Neural cell (in vitro differentiated cells): Measurements from ENCODE around the gene DIPK1C. TPM values are rescaled to one million over a fixed set of nuclear protein-coding genes. Genes with fewer than 3 reads are reported as not detected.

Experiments
- H2AFZ ChIP-seq: fragments of 200-600, 300-800 bp; sonication (generic), shearing (Covaris generic); 2 replicates; pipeline ENCODE4 v1.6.0; 2014; ENCODE audit warnings: low read depth, mild to moderate bottlenecking, antibody characterized with exemption, low read length, moderate library complexity
- H3F3A ChIP-seq: fragments of 200-600 bp; shearing (Covaris generic); 2 replicates; pipeline ENCODE4 v1.6.1; 2016; ENCODE audit warnings: mild to moderate bottlenecking, moderate library complexity, mixed read lengths, antibody characterized with exemption, low read length; ENCODE audit not compliant: insufficient read depth, poor library complexity, severe bottlenecking
- H3K27ac ChIP-seq: fragments of 200-600, 300-800 bp; sonication (generic), shearing (Covaris generic); 2 replicates; pipeline ENCODE4 v1.5.1; 2014; ENCODE audit warnings: mild to moderate bottlenecking, low read length, moderate library complexity
- H3K27me3 ChIP-seq: fragments of 300-800, 200-600 bp; sonication (generic), shearing (Covaris generic); 2 replicates; pipeline ENCODE4 v1.6.0; 2014; ENCODE audit warnings: mild to moderate bottlenecking, low read depth, low read length, moderate library complexity; ENCODE audit not compliant: insufficient read depth
- H3K36me3 ChIP-seq: fragments of 300-800, 200-600 bp; sonication (generic), shearing (Covaris generic); 2 replicates; pipeline ENCODE4 v1.5.1; 2014; ENCODE audit warnings: mild to moderate bottlenecking, antibody characterized with exemption, low read length, moderate library complexity; ENCODE audit not compliant: insufficient read depth
- H3K4me2 ChIP-seq: fragments of 300-800, 200-600 bp; sonication (generic), shearing (Covaris generic); 2 replicates; pipeline ENCODE4 v1.6.0; 2014; ENCODE audit warnings: mild to moderate bottlenecking, low read length
- H3K4me3 ChIP-seq: fragments of 300-800, 200-600 bp; sonication (generic), shearing (Covaris generic); 2 replicates; pipeline ENCODE4 v1.5.1; 2014; ENCODE audit warnings: mild to moderate bottlenecking, low read length, moderate library complexity
- H3K79me2 ChIP-seq: fragments of 200-600 bp; shearing (Covaris generic); replicated peaks from 2 replicates; pipeline ENCODE4 v1.6.0; 2014; ENCODE audit warnings: mild to moderate bottlenecking, low read length, moderate library complexity; ENCODE audit not compliant: insufficient read depth
- H3K9ac ChIP-seq: fragments of 300-800, 200-600 bp; sonication (generic), shearing (Covaris generic); 2 replicates; pipeline ENCODE4 v1.6.1; 2016; ENCODE audit warnings: mild to moderate bottlenecking, low read length, mixed read lengths
- H3K9me2 ChIP-seq: fragments of 200-600 bp; shearing (Covaris generic); 2 replicates; pipeline ENCODE4 v1.6.1; 2016; ENCODE audit warnings: mild to moderate bottlenecking, low read length, mixed read lengths; ENCODE audit not compliant: insufficient read depth
- H3K9me3 ChIP-seq: fragments of 200-600, 300-800 bp; sonication (generic), shearing (Covaris generic); 2 replicates; pipeline ENCODE4 v1.6.1; 2016; ENCODE audit warnings: mild to moderate bottlenecking, mixed run types, low read length, moderate library complexity, mixed read lengths
- H4K20me1 ChIP-seq: fragments of 200-600 bp; shearing (Covaris generic); 2 replicates; pipeline ENCODE4 v1.6.1; 2016; ENCODE audit warnings: mild to moderate bottlenecking, mixed run types; ENCODE audit not compliant: insufficient read depth
- EP300 ChIP-seq: fragments of 450-650 bp; conservative IDR thresholded peaks from 2 replicates; pipeline ENCODE4 v1.6.1; 2014; ENCODE audit warnings: antibody characterized with exemption, mild to moderate bottlenecking, moderate library complexity; ENCODE audit not compliant: poor library complexity, severe bottlenecking
- EZH2 ChIP-seq: fragments of 200-600, 300-800 bp; shearing (Covaris generic), sonication (generic); IDR thresholded peaks from 2 replicates; pipeline ENCODE4 v1.6.1; 2014; ENCODE audit warnings: antibody characterized with exemption, low read length, borderline replicate concordance, mild to moderate bottlenecking; ENCODE audit not compliant: insufficient read depth, poor library complexity, severe bottlenecking
- MXI1 ChIP-seq: fragments of 450-650 bp; conservative IDR thresholded peaks from 2 replicates; pipeline ENCODE4 v1.6.1; 2014; ENCODE audit warnings: antibody characterized with exemption, mild to moderate bottlenecking; ENCODE audit not compliant: poor library complexity, severe bottlenecking
- POLR2AphosphoS5 ChIP-seq: IDR thresholded peaks from 2 replicates; pipeline ENCODE4 v1.6.1; 2012
- RAD21 ChIP-seq: fragments of 450-650 bp; conservative IDR thresholded peaks from 2 replicates; pipeline ENCODE4 v1.6.1; 2014; ENCODE audit warnings: antibody characterized with exemption, mild to moderate bottlenecking, moderate library complexity
- SMC3 ChIP-seq: fragments of 450-650 bp; conservative IDR thresholded peaks from 2 replicates; pipeline ENCODE4 v1.6.1; 2014; ENCODE audit warnings: antibody characterized with exemption, mild to moderate bottlenecking, moderate library complexity; ENCODE audit not compliant: poor library complexity
- TAF1 ChIP-seq: IDR thresholded peaks from 2 replicates; pipeline ENCODE4 v1.6.1; 2012; ENCODE audit warnings: low read depth
- polyA plus RNA-seq: library from polyadenylated mRNA; depleted of rRNA; stranded (reverse); fragments of >200 nt; gene quantifications from 2 replicates; pipeline ENCODE4 v1.2.3, GENCODE V29; 2014
- TF ChIP-seq, protein P1 (sequence below): fragments of 450-650 bp; IDR thresholded peaks from 2 replicates; pipeline ENCODE4 v1.5.1; 2014; ENCODE audit warnings: antibody characterized with exemption, mild to moderate bottlenecking, moderate library complexity; ENCODE audit not compliant: poor library complexity, severe bottlenecking
- TF ChIP-seq, protein P2 (sequence below): IDR thresholded peaks from 2 replicates; pipeline ENCODE4 v1.6.1; 2012; ENCODE audit warnings: borderline replicate concordance

The DIPK1C gene
- polyA plus RNA-seq, 1 donor from 2014 or later, result not detected

DNA sequence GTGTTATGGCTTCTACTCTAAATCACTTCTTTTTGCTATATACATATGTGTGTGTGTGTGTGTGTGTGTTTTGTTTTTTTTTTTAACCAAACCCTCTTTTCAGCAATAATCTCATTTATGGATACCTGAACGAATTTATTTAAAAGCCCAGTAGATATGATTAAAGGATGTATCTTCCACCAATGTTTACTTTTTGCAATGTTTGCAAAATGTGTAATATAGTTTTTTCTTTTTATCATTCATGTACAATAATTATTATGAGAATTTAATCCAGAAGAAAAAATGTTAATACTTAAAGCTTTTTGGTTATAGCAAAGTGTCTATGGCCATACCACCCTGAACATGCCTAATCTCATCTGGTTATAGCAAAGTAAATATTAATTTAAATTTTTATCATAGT, 37.4 kb upstream of the DIPK1C start:
- Histone ChIP-seq H3K4me3 (no peak overlapping the region), H2AFZ (no peak overlapping the region), H3K4me2 (no peak overlapping the region), H3K79me2 (peaks cover 21% of the 10 kb centered on the region), H3K9ac (no peak overlapping the region), H3K9me2 (no peaks in the 10 kb centered on the region), H3K27ac (no peak overlapping the region), H3K36me3 (no peaks in the 10 kb centered on the region), H4K20me1 (no peaks in the 10 kb centered on the region), H3K9me3 (no peaks in the 10 kb centered on the region), H3K27me3 (no peaks in the 10 kb centered on the region), H3F3A (no peaks in the 10 kb centered on the region)
- no peak for TF ChIP-seq SMC3
- no peak for TF ChIP-seq TAF1
- TF ChIP-seq POLR2AphosphoS5, result no peak
- TF ChIP-seq EP300, result no peak
- TF ChIP-seq, protein P1, sequence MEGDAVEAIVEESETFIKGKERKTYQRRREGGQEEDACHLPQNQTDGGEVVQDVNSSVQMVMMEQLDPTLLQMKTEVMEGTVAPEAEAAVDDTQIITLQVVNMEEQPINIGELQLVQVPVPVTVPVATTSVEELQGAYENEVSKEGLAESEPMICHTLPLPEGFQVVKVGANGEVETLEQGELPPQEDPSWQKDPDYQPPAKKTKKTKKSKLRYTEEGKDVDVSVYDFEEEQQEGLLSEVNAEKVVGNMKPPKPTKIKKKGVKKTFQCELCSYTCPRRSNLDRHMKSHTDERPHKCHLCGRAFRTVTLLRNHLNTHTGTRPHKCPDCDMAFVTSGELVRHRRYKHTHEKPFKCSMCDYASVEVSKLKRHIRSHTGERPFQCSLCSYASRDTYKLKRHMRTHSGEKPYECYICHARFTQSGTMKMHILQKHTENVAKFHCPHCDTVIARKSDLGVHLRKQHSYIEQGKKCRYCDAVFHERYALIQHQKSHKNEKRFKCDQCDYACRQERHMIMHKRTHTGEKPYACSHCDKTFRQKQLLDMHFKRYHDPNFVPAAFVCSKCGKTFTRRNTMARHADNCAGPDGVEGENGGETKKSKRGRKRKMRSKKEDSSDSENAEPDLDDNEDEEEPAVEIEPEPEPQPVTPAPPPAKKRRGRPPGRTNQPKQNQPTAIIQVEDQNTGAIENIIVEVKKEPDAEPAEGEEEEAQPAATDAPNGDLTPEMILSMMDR, result no peak
- TF ChIP-seq EZH2, result no peak
- TF ChIP-seq, protein P2, sequence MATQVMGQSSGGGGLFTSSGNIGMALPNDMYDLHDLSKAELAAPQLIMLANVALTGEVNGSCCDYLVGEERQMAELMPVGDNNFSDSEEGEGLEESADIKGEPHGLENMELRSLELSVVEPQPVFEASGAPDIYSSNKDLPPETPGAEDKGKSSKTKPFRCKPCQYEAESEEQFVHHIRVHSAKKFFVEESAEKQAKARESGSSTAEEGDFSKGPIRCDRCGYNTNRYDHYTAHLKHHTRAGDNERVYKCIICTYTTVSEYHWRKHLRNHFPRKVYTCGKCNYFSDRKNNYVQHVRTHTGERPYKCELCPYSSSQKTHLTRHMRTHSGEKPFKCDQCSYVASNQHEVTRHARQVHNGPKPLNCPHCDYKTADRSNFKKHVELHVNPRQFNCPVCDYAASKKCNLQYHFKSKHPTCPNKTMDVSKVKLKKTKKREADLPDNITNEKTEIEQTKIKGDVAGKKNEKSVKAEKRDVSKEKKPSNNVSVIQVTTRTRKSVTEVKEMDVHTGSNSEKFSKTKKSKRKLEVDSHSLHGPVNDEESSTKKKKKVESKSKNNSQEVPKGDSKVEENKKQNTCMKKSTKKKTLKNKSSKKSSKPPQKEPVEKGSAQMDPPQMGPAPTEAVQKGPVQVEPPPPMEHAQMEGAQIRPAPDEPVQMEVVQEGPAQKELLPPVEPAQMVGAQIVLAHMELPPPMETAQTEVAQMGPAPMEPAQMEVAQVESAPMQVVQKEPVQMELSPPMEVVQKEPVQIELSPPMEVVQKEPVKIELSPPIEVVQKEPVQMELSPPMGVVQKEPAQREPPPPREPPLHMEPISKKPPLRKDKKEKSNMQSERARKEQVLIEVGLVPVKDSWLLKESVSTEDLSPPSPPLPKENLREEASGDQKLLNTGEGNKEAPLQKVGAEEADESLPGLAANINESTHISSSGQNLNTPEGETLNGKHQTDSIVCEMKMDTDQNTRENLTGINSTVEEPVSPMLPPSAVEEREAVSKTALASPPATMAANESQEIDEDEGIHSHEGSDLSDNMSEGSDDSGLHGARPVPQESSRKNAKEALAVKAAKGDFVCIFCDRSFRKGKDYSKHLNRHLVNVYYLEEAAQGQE, result no peak
- no peak for TF ChIP-seq MXI1
- TF ChIP-seq RAD21, result no peak

DNA sequence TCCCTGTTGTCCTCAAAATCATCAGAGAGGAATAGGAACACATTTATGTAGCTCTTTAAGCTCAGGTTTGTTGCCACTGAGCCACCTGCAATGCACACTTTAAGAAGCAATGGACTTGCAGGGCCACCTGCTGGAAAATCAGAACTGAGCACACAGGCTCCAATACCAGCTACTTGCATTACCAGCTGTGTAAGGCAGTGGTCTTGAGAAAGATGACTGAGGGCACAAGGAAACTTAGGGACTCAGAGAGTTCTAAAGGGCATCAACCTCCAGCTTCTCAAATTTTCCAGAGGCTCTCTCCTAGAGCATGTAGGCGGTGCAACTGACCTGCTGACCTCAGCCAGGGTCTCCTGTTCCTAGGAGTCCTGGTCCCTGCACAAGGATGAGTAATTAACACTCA, 36.6 kb upstream of the DIPK1C start:
- Histone ChIP-seq H4K20me1 (no peaks in the 10 kb centered on the region), H3K36me3 (no peaks in the 10 kb centered on the region), H3K9me3 (no peaks in the 10 kb centered on the region), H3K4me2 (no peak overlapping the region), H3K79me2 (peaks cover 21% of the 10 kb centered on the region), H3K4me3 (no peak overlapping the region), H3K9me2 (no peaks in the 10 kb centered on the region), H2AFZ (no peak overlapping the region), H3K27me3 (no peaks in the 10 kb centered on the region), H3K27ac (no peak overlapping the region), H3F3A (no peaks in the 10 kb centered on the region), H3K9ac (no peak overlapping the region)
- TF ChIP-seq MXI1, result no peak
- peak; percentile 93 for TF ChIP-seq SMC3
- TF ChIP-seq, protein P2, result no peak
- TF ChIP-seq TAF1, result no peak
- peak; percentile 93 for TF ChIP-seq RAD21
- TF ChIP-seq, protein P1, result peak; percentile 91
- TF ChIP-seq EP300, result no peak
